ENCODE results near the gene DEXI. TPM values are rescaled to one million over a fixed set of nuclear protein-coding genes. Genes with fewer than 3 reads are reported as not detected.
A peak's percentile ranks its signal among the peaks of the same experiment; 100 is the strongest.

Gene DEXI
- total and polyA plus RNA-seq, 8 donors: 12.0 to 22.6 (median 16.8) TPM

DNA sequence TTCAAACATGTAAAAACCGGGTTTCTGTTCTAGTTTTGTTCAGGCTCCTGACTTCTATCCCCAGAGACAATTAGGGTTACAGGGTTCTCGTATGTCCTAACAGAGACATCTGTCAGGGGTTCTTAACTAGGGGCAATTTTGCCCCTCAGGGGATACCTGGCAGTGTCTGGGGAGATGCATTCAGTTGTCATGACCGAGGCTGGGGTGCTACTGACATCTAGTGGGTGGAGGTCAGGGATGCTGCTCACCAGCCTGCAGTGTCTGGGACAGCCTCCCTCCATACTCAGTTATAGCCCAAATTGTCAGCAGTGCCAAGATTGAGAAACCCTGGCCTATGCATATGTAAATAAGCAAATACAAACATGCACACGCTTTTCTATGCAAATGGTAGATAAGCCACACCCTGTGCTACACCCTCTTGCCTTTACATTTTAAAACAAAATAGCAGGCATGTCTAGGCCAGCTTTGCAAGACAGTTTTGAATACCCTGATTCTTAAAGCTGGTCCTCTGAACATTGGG lies 39.5 kb upstream of the DEXI start:
- no peak overlapping the region for H3K4me3 ChIP-seq
- TF ChIP-seq, protein P1, sequence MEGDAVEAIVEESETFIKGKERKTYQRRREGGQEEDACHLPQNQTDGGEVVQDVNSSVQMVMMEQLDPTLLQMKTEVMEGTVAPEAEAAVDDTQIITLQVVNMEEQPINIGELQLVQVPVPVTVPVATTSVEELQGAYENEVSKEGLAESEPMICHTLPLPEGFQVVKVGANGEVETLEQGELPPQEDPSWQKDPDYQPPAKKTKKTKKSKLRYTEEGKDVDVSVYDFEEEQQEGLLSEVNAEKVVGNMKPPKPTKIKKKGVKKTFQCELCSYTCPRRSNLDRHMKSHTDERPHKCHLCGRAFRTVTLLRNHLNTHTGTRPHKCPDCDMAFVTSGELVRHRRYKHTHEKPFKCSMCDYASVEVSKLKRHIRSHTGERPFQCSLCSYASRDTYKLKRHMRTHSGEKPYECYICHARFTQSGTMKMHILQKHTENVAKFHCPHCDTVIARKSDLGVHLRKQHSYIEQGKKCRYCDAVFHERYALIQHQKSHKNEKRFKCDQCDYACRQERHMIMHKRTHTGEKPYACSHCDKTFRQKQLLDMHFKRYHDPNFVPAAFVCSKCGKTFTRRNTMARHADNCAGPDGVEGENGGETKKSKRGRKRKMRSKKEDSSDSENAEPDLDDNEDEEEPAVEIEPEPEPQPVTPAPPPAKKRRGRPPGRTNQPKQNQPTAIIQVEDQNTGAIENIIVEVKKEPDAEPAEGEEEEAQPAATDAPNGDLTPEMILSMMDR (IDR thresholded peaks at IDR 0.05): no peak
- intact Hi-C loops (cut with DNase I): no loop called here
- ATAC-seq (peak in 3 of 4 donors; percentile 28 to 47 (median 39)), DNase-seq (no peak), FAIRE-seq (no peak)
- peaks cover 0 to 10% (median 0%) of the 10 kb centered on the region in 3 donors for H3K36me3 ChIP-seq
- no peaks in the 10 kb centered on the region for H3K27me3 ChIP-seq
- H3K9me3 ChIP-seq: no peaks in the 10 kb centered on the region
- 86 to 88% methylated on average over 4 of the region's 4 CpGs for WGBS, 2 donors
- no peaks in the 10 kb centered on the region for H3K4me1 ChIP-seq
- H3K27ac ChIP-seq: no peak overlapping the region

DNA sequence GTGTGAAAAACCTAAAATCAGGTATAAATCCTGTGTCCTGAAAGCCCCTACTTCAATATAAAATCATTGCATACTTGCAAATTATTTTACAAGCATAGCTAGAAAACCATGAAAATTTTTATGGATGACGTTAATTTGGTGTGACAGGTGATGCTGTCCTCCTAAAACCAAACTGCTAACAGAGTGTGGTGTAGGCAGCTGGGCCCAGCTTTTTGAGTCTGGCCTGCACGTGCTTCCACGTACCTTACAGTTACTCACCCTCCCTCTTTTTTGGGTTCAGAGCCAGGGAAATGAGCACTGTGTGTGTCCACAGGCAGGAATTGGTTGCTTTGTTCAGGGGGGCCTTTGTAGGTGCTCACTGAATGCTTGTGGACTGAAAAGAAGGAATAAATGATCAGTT lies 38.5 kb upstream of the DEXI start:
- intact Hi-C loops (cut with DNase I): no loop called here
- H3K27ac ChIP-seq: no peak overlapping the region

DNA sequence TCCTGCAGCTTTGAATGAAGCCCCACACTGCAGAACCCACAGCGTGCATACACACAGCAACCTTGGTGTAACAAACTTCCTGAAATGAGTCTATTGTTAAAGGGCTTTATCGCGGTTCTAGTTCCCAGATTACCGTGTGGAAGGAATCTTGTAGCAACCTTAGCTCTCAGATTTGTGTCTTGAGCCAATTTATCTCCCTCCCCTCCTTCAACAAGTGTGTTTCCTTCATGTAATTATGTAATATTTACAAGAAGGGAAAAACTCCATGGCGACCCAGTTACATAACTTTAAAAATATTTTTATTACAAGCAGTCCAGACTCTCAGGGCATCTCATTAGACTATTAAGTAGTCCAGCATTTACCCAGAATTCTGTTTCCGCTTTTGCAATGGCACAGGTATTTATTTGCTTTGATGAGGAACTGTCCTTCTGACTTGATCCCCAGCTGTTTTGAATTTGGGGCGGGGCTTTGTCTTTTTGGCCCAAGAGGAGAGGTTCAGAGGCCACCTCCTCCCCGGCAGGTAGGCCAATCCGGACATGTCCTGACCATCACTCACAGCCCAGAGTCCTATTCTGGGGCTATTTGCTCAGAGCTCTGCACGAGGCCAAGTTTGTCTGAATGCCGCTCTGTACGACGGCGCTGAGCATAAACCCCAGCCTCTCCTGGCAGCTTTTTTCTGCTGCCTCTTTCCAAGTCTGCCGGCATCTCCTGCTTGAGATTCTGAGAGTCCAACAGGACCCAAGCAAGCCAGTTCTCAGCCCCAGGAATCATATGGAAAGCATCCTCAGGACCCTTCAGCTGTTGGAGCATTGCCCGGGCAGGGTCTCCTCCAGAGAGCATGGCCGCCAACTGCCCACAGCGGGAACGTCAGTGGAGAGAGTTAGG lies 37.7 kb upstream of the DEXI start:
- H3K36me3 ChIP-seq: peaks cover 0 to 10% (median 0%) of the 10 kb centered on the region in 3 donors
- TF ChIP-seq, protein P1 (IDR thresholded peaks at IDR 0.05): no peak
- intact Hi-C loops (cut with DNase I): no loop called here
- no peaks in the 10 kb centered on the region for H3K27me3 ChIP-seq
- H3K4me3 ChIP-seq: no peak overlapping the region
- DNase-seq (peak in 2 of 6 donors; percentile 28), FAIRE-seq (peak; percentile 43), ATAC-seq (peak; percentile 56 to 75 (median 62))
- no peaks in the 10 kb centered on the region for H3K9me3 ChIP-seq
- WGBS, 2 donors: 77 to 82% methylated on average over 19 of the region's 19 CpGs
- no peaks in the 10 kb centered on the region for H3K4me1 ChIP-seq
- H3K27ac ChIP-seq: peak overlapping the region in 2 of 4 donors; percentile 5 to 50

More for the DNA sequence above, 38.5 kb upstream of the DEXI start:
- Histone ChIP-seq H3K4me1 (no peaks in the 10 kb centered on the region), H3K36me3 (peaks cover 0 to 10% (median 0%) of the 10 kb centered on the region in 3 donors), H3K4me3 (no peak overlapping the region), H3K27me3 (no peaks in the 10 kb centered on the region), H3K9me3 (no peaks in the 10 kb centered on the region)
- 90 to 97% methylated on average over 3 of the region's 3 CpGs for WGBS, 2 donors
- no peak for ATAC-seq
- TF ChIP-seq, protein P1 (IDR thresholded peaks at IDR 0.05): no peak
- no peak for FAIRE-seq
- DNase-seq: no peak

DNA sequence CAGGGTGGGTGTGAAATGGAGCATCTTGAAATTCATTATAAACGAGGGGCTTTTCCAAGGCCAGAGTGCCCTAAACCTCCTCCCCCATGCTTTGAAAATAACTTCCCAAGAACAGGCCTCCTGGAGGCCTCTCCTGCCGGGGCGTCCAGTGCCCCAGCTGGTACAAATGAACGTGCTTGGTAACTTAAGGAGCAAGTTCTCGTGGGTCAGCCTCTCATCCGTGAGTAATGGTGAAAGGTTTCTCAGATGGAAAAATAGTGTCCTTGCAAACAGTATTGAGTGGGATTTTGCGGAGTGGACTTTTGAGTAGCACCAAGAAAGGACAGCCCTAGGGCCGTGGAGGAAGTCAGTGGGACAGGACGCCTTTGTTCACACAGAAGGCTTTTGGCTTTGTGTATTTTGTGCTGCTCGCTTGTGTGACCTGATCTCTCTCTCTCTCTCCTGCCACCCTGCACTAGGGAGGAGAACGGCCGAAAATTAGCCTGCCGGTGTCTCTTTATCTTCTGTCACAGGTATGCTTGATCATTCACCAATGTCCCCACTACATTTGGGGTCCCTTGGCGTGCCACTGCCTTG lies 36.7 kb upstream of the DEXI start:
- Histone ChIP-seq H3K4me3 (no peak overlapping the region), H3K9me3 (no peaks in the 10 kb centered on the region), H3K27ac (peak overlapping the region in 1 of 4 donors; percentile 5), H3K27me3 (no peaks in the 10 kb centered on the region), H3K4me1 (no peaks in the 10 kb centered on the region), H3K36me3 (peaks cover 0 to 10% (median 0%) of the 10 kb centered on the region in 3 donors)
- 89 to 92% methylated on average over 14 of the region's 14 CpGs for WGBS, 2 donors
- intact Hi-C loops (cut with DNase I): no loop called here
- FAIRE-seq: no peak
- DNase-seq: no peak
- TF ChIP-seq, protein P1 (IDR thresholded peaks at IDR 0.05): no peak
- no peak for ATAC-seq
